ENCODE results near the gene NHERF2.

The NHERF2 gene

DNA sequence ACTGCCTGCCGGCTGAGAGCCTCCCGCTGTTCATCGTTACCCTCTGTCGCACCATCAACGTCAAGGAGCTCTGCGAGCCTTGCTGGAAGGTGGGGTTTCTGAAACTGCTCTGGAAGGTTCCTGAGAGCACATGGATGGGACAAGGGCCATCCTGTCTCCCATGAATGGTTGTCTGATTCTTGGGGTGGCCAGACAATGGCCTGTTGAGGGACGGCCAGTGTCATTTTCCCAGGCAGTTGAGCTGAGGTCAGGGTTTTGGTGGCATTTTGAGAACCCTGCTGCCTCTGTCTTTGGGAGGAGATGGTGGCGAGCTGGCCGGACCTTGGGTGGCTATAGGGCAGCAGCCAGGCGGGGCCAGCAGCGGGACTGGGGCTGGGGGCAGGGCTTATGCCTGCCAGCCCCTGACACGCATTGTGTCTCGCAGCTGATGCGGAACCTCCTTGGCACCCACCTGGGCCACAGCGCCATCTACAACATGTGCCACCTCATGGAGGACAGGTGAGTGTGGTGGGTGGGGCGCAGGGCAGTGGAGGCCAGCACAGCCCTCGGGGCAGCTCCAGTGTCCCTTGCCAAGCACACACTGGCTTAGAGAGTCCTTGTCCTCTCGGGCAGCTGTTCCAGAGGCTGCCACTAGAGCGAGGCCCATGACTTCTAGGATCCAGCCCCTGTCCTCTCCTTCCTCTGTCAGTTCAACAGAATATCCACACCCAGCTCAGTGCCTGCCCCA, 30.1 kb downstream of the NHERF2 start:
- DNase-seq (ENCODE audit: extremely low read depth in 1 of 2, low read depth in 1 of 2), result no peak

DNA sequence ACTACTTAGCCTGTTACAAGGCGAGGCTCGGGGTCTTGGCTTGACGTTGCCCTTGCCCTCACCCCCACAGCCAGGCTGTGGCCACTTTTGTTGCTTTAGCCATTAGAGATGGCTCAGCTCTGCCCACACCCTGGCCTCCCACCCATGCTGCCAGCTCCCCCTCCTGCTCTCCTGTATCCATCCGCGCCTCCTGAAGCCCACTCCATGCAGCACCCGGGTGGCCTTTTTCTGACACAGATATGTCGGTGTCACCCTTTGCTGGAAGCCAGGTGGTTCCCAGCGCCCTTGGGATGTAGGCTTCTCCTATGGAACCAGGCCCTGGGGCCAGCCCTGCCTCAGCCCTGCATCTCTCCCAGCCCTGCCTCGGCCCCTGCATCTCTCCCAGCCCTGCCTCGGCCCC, 30.7 kb downstream of the NHERF2 start:
- no peak for DNase-seq (ENCODE audit: extremely low read depth in 1 of 2, low read depth in 1 of 2)

DNA sequence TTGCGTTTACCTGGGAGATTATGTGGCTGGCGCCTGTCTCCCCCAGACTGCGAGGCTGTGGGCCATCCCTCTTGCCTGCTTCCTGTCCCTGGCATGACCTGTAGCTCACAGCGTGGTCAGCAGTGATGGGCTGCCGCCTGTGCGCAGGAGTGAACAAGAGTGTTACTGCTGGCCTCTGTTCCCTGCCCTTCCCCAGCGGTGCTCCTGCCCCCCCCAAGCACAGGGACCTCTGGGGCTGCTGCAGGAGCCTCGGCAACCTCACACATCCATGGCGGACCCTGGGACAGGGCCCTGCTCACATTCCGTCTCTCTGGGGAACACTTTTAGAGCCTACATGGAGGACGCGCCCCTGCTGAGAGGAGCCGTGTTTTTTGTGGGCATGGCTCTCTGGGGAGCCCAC, 31.7 kb downstream of the NHERF2 start:
- DNase-seq (ENCODE audit: extremely low read depth in 1 of 2, low read depth in 1 of 2), result no peak

DNA sequence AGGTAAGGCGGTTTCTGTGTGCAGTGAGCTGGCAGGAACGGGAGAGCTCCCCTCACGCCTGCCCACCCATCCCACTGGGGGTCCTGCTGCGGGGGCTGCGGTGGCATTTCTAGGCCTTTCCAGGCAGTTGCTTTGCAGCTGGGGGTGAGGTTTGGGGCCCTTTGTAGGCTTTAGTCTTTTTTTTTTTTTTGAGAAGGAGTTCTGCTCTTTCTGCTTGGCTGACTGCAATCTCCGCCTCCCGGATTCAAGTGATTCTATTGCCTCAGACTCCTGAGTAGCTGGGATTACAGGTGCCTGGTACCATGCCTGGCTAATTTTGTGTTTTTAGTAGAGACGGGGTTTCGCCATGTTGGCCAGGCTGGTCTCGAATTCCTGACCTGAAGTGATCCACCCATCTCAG, 32.2 kb downstream of the NHERF2 start:
- DNase-seq (ENCODE audit: extremely low read depth in 1 of 2, low read depth in 1 of 2), result no peak

DNA sequence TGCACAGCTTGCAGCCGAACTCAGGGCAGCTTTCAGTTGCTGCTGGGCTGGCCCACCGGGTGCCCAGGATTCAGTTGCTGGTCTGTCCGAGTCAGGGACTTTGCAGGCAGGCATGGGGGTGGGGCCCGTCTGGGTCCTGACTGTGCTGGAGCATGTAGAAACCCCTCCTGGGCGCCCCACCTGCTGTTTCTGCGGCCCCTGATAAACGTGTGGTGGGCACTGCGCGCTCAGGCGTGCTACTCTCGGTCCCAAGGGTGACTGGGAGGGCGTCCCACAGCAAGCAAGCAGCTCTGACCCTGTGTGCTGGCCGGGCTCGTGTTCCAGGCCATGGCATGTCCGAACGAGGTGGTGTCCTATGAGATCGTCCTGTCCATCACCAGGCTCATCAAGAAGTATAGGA, 33.6 kb downstream of the NHERF2 start:
- DNase-seq (ENCODE audit: extremely low read depth in 1 of 2, low read depth in 1 of 2), result no peak

DNA sequence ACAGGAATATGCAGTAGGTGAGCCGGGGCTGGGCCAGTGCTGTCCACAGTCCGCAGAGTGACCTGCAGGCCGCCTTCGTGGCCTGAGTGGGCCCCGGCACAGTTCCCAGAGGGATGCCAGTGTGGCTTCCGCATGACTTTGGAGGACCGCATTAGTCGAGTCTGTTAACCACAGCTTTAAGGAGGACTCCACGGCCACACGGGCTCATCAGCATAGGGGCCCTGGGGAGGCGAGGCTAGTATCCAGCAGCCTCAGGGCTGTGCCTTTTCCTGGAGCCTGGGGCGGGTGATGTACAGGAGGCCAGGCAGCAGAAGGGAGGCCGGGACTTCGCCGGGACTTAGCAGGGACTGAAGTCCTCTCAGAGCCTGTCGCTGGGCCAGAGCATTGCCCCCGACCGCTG, 34.3 kb downstream of the NHERF2 start:
- no peak for DNase-seq (ENCODE audit: extremely low read depth in 1 of 2, low read depth in 1 of 2)

DNA sequence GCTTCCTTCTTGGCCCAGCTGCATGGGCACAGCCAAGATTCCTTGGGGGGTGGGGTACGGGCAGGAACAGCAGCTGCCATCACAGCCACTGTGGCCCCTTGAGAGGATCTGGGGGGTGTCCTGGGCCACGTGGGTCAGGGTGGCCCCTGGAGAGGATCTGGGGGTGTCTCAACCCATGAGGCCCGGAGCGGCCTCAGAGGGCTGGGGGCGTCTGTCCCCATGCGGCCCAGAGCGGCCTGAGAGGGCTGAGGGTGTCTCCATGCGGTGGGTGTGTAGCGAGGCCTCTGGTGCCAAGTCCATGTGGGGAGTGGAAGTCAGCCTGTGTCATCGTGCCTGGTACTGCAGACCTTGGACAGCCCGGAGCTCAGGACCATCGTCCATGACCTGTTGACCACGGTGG, 34.8 kb downstream of the NHERF2 start:
- DNase-seq (ENCODE audit: extremely low read depth in 1 of 2, low read depth in 1 of 2), result no peak

DNA sequence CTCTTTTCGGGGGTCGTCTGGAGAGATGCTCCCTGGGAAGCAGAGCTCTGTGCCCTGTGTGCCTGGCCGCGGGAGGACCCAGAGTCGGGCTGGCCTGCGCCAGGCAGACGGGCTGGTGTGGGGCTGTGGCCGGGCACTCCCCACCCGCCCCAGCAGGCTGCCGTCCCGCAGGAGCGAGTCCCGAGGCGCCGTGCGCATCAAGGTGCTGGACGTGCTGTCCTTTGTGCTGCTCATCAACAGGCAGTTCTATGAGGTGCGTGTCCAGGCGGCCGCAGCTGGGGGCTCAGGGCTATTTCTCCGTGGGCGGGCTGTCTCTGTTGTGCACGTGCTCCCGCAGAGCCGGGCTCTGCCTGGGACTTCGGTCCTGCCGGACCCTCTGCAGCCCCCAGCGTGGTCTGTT, 36.1 kb downstream of the NHERF2 start:
- no peak for DNase-seq (ENCODE audit: extremely low read depth in 1 of 2, low read depth in 1 of 2)

DNA sequence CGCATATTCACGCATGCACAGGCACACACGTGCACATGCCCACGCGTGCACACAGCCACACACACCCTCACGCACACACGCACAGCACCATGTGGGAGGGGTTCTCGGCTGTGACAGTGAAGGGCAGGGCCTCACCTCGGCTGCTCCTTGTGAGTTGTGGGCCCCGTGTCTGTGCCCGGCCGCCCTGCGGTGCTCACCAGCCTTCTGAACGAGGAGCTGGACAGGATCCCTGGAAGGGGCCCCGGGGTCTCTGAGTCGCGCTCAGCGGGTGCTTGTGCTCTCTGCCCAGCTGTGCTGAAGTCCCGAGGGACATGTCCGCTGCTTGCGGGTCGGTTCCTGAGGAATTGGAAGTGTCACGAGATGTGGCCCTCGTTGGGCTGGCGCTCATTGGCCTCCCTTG, 37.2 kb downstream of the NHERF2 start:
- no peak for DNase-seq (ENCODE audit: extremely low read depth in 1 of 2, low read depth in 1 of 2)

DNA sequence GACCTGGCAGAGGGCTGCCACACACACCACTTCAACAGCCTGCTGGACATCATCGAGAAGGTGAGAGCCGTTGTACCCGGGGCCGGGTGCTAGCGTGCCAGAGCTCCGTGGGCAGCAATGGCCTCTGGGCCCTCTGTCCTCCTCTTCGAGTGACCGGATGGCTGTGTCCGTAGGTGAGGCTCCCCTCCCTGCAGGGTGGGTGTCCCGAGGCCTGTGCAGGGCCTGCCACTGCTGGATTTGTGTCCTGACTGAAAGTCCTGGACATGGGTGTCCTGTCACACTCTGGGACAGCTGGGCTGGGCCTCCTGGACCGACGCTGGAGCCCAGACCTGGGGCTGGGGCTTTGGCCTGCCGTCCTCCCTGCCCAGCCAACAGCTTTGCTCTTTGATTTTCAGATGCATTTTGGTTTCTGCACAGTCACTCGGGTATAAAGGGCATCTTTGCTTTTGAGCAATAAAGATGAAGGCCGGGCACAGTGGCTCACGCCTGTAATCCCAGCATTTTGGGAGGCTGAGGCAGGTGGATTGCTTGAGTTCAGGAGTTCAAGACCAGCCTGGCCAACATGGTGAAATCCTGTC, 37.8 kb downstream of the NHERF2 start:
- DNase-seq (ENCODE audit: extremely low read depth in 1 of 2, low read depth in 1 of 2), result no peak

DNA sequence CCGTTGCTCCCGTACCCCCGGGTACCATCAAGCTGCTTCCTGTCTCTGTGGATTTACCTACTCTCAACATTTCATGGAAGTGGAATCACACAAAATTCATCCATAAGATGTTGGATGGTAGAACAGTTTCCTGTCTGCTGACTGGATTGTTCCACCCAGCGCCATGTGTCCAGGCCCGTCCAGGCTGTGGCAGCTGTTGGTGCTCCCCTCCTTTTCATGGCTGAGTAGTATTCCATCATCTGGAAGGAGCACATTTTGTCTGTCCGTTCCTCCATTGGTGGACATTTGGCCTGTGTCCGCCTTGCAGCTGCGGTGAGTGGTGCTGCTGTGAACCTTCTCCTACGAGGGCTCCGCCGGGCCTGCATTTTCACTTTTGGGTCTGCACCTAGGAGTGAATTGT, 39.4 kb downstream of the NHERF2 start:
- no peak for DNase-seq (ENCODE audit: extremely low read depth in 1 of 2, low read depth in 1 of 2)

DNA sequence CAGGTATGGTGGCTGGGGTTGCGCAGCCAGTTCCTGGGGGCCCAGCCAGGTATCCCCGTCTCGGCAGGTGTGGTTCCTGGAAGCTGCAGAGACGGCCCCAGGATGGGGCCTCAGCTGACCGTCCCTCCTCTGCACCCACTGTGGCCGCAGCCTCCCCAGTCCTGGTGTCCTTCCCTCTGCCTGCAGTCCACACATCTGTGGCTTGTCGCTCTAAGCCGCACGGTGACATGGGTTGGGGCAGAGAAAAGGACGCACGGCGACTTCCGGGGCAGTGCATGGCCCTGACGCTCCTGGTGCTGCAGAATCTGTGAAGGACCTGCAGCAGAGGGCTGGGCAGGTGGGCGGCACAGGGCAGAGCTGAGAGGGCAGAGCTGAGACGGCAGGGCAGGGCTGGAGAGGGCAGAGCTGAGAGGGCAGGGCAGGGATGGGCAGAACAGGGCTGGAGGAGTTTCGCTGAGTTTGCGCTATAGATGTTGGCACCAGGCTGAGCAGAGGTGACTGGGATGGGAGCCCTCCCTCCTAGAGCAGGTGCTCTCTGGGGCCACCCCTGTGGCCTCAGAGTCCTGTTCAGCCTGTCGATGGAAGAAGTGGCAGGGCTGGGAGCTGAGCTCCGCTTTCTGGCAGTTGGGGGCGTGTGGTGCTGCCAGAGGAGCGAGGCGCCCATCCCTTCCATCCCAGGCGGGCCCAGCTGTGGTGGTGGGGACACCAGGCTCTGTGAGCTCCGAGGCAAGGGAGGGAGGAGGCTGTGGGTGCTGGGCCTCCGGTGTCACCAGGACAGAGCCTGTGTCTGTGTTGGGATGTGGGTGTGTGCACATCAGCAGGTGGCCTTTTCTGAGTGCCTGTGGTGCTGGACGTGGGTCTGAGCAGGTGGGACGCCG, 44.1 kb downstream of the NHERF2 start:
- no peak for DNase-seq (ENCODE audit: extremely low read depth in 1 of 2, low read depth in 1 of 2)

DNA sequence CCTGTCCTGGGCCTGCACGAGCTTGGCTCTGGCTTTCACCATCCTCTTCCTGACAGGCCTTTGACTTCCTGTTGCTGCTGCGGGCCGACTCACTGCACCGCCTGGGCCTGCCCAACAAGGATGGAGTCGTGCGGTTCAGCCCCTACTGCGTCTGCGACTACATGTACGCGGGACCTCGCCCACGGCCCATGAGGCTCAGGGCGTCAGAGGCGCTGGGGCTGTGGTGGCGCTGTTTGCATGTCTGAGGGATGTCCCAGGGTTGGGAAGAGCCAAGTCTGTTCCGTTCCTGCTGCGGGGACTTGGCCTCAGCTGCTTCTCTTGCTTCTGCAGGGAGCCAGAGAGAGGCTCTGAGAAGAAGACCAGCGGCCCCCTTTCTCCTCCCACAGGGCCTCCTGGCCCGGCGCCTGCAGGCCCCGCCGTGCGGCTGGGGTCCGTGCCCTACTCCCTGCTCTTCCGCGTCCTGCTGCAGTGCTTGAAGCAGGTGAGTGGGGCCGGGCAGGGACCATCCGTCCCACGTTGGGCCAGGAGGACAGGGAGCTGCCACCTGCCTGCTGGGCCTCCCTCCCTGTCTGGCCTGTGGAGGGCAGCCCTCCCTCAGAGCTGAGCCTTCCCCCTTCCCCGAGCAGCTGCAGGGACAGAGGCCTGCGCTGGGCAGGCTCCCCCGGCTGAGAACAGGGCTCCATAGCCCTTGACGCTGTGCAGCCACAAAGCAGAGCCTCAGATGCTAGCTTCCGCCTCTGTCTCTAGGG, 44.9 kb downstream of the NHERF2 start:
- no peak for DNase-seq (ENCODE audit: extremely low read depth in 1 of 2, low read depth in 1 of 2)

DNA sequence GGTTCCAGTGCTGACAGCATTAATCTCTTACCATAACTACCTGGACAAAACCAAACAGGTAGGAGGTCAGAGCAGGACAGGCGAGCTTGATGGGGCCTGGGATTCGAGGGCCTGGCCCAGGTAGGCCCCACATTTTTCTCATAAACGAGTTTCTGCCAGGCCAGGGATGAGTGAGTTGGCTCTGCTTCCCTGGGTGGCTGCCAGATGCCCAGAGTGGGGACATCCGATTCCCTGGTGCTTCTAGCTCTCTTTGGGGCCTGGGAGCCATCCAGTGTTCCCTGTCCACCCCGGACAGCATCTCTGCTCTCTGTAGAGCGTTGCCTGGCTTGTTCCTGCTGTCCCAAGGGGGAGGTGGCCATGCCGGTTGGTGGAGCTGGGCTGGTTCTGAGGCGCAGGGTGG, 46.2 kb downstream of the NHERF2 start:
- DNase-seq (ENCODE audit: extremely low read depth in 1 of 2, low read depth in 1 of 2), result no peak

DNA sequence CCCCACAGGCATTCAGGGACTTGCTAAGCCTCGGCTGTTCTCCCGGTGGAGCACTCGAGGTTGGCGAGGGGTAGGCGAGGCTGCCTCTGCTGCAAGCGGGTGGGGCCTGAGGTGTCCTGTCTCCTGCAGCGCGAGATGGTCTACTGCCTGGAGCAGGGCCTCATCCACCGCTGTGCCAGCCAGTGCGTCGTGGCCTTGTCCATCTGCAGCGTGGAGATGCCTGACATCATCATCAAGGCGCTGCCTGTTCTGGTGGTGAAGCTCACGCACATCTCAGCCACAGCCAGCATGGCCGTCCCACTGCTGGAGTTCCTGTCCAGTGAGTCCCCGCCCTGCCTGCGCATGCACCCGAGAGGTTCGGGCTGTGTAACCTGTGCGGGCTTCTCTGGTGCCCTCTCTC, 47.4 kb downstream of the NHERF2 start:
- DNase-seq (ENCODE audit: extremely low read depth in 1 of 2, low read depth in 1 of 2), result no peak

DNA sequence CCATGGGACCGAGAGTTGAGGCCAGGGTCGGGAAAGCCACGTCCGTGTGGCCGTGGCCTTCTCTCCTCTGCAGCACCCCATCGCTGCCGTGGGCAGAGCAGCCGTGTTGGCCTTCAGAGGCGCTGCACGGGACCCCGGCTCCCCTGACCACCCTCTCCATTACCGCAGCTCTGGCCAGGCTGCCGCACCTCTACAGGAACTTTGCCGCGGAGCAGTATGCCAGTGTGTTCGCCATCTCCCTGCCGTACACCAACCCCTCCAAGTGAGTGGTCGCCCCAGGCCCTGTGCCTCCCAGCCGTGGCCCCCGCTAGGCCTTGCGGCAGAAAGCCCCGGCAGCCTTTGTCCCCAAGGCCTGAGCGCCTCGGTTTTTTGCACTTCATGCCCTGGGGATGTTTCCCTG, 48.9 kb downstream of the NHERF2 start:
- DNase-seq (ENCODE audit: extremely low read depth in 1 of 2, low read depth in 1 of 2), result no peak

DNA sequence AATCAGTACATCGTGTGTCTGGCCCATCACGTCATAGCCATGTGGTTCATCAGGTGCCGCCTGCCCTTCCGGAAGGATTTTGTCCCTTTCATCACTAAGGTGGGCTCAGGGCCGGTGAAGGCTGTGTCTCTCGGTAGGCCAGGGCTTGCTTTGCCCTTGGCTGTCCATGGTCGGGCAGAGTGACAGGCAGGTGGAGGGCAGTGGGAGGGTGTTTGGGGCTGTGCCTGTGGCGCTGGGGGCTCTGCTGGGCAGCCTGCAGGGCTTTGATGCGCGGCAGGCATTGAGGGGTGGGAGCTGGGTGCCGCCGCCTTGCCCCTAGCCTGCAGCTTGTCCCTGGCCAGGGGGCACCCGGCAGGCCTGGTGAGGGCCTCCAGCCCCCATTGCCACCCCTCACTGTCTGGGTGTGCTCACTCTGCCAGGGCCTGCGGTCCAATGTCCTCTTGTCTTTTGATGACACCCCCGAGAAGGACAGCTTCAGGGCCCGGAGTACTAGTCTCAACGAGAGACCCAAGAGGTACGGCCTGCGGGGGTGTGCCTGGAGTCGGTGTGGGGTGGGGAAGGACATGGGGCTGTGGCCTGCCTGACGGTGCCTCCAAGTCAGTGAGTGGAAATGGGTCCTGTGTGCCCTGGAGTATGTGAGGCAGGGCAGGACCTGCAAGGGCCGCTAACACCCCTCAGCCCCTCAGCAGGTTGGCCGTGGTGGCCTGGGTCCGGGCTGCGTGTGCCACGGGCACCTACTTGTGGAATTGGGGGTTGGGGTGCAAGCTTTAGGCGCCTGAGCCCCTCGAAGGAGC, 49.6 kb downstream of the NHERF2 start:
- DNase-seq (ENCODE audit: extremely low read depth in 1 of 2, low read depth in 1 of 2), result no peak

DNA sequence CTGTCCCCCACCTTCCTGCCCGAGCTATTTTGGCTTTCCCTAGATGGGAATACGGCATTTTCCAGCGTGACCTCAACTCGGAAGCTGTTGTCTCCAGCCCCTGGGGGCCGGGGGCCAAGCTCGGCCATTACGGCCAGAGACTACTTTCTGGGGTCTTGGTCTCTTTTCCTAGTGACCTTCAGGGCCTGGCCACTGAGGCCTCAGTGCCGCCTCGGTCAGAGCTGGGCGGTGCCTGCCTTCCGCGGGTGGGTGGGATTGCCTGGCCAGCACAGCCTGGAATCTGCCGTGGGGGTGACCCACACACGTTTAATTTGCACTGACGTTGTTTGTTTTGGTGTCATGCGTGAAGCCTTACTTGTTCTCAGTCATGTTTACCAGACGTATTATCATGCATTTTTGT, 50.3 kb downstream of the NHERF2 start:
- no peak for DNase-seq (ENCODE audit: extremely low read depth in 1 of 2, low read depth in 1 of 2)

DNA sequence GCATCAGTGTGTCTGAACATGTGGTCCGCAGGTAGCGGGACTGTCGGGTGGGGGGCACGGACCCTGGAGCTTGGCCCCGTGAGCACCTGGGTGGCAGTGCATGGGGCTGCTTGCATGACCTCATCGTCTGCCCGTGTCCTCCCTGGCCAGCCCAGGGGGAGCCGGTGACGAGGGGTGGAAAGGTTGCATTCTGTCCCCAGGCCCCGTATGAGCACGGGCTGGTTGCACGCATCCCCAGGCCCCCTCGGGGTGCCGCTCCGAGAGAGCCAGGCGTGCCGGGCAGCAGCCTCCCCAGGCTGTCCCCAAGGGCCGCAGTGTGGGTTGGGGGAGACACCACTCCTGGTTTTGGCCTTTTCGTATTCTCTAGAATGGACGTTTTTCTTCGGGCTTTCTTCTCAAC, 51.0 kb downstream of the NHERF2 start:
- no peak for DNase-seq (ENCODE audit: extremely low read depth in 1 of 2, low read depth in 1 of 2)

DNA sequence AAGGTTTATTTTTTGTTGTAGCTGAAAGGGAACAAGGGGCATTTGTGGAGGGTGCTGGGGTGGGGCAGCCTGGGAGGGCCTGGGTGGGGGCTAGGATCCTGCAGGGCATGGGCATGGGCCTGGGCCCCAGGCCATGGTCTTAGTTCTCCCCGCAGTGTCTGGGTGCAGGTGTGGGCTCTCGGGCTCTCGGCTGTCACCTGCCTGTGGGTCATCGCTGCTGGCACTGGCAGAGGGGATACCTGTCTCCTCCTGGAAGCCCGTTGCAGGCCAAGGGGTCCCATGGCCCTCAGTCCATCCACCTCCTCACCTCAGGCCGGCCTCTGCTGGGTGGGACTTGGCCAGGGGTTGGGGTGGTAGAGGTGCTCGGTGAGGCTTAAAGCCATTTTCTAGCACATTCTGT, 51.4 kb downstream of the NHERF2 start:
- no peak for DNase-seq (ENCODE audit: extremely low read depth in 1 of 2, low read depth in 1 of 2)

DNA sequence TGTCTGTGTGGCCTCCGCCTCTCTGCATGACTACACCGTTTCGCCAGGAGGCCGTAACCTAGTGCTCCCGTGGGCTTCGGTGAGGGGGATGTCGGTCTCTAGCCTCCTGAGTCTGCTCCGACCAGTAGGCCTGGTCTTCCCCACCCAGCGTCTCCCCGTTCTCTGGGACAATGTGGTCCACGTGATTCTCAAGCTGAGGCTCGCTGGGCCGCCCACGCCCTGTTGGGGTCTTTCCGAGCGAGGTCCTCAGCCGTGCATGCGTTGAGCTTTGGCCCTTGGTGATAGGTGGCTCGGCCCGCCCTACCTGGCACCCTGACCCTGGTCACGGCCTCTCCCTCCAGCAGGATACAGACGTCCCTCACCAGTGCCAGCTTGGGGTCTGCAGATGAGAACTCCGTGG, 52.0 kb downstream of the NHERF2 start:
- no peak for DNase-seq (ENCODE audit: extremely low read depth in 1 of 2, low read depth in 1 of 2)
